ENCODE data around the gene SSBP3. TPM values are rescaled to one million over a fixed set of nuclear protein-coding genes. Genes with fewer than 3 reads are reported as not detected.

SSBP3 gene
- total RNA-seq, 1 experiment from 2014 or later = 37.5 TPM

DNA sequence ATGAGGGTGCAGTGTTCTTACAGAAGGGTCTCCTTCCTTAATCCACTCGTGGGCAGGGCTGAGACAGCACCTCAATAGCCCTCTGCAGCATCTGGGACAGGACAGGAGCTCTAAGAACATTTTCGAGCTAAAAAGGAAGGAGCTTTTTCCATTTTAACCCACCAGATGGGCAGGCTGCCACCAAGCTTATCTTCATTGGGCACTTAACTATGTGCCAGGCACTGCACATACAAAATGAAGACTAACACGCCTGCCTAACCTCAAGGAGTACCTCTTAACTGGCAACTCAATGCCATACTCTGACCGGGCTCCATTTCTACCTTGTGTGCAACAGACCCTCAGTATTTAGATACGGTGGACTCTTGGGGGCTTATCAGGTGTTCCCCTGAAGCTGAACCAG is 48.2 kb downstream of the SSBP3 start:
- Histone ChIP-seq H3K4me1 (ENCODE audit: control insufficient read depth in 1 of 2, insufficient read depth in 2 of 2, low read length in 2 of 2) (peaks cover 0 to 7% of the 10 kb centered on the region in 2 experiments; a peak in 1 of 4 replicates), H3K9me2 (ENCODE audit: insufficient read depth) (no peaks in the 10 kb centered on the region), H3K79me2 (ENCODE audit: insufficient read depth, low read length) (no peaks in the 10 kb centered on the region), H3K27ac (ENCODE audit: low read depth, low read length) (no peak overlapping the region), H3K36me3 (ENCODE audit: control insufficient read depth in 1 of 2, insufficient read depth in 2 of 2, low read length in 2 of 2) (no peaks in the 10 kb centered on the region; a peak in 1 of 4 replicates), H3K4me2 (ENCODE audit: low read length) (no peak overlapping the region), H3K27me3 (ENCODE audit: insufficient read depth, low read length) (no peaks in the 10 kb centered on the region), H3K9me3 (ENCODE audit: control insufficient read depth in 1 of 2, insufficient read depth in 1 of 2, low read depth in 1 of 2, low read length in 2 of 2) (no peaks in the 10 kb centered on the region), H4K20me1 (ENCODE audit: insufficient read depth) (no peaks in the 10 kb centered on the region; the same call in 1 of the 2 replicates), H3K4me3 (replicated peaks in 1 of 2; ENCODE audit: low read depth in 1 of 2, low read length in 2 of 2) (no peak overlapping the region), H3K9ac (ENCODE audit: low read length) (no peak overlapping the region), H2AFZ (ENCODE audit: low read depth, low read length, poor library complexity, severe bottlenecking) (no peak overlapping the region)
- TF ChIP-seq TCF7L2 (IDR thresholded peaks at IDR 0.05; ENCODE audit: borderline replicate concordance, extremely low read depth, insufficient read depth, insufficient read length) (no peak), SIN3A (IDR thresholded peaks at IDR 0.05; ENCODE audit: low read depth) (no peak), SP1 (IDR thresholded peaks at IDR 0.05; ENCODE audit: low read depth) (no peak), ELF1 (IDR thresholded peaks at IDR 0.05; ENCODE audit: borderline replicate concordance, low read depth) (no peak), POLR2A (IDR thresholded peaks at IDR 0.05; ENCODE audit: borderline replicate concordance, extremely low read depth, insufficient read depth, insufficient read length) (no peak), CBX3 (IDR thresholded peaks at IDR 0.05; ENCODE audit: low read depth) (no peak), ZFX (IDR thresholded peaks at IDR 0.05) (no peak), YY1 (IDR thresholded peaks at IDR 0.05; ENCODE audit: extremely low read depth, insufficient replicate concordance, low read depth, low read length) (no peak)
- TF ChIP-seq, protein P1, sequence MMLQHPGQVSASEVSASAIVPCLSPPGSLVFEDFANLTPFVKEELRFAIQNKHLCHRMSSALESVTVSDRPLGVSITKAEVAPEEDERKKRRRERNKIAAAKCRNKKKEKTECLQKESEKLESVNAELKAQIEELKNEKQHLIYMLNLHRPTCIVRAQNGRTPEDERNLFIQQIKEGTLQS (IDR thresholded peaks at IDR 0.05) = no peak
- TF ChIP-seq, protein P2, sequence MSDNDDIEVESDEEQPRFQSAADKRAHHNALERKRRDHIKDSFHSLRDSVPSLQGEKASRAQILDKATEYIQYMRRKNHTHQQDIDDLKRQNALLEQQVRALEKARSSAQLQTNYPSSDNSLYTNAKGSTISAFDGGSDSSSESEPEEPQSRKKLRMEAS (IDR thresholded peaks at IDR 0.05) = no peak
- TF ChIP-seq, protein P3, sequence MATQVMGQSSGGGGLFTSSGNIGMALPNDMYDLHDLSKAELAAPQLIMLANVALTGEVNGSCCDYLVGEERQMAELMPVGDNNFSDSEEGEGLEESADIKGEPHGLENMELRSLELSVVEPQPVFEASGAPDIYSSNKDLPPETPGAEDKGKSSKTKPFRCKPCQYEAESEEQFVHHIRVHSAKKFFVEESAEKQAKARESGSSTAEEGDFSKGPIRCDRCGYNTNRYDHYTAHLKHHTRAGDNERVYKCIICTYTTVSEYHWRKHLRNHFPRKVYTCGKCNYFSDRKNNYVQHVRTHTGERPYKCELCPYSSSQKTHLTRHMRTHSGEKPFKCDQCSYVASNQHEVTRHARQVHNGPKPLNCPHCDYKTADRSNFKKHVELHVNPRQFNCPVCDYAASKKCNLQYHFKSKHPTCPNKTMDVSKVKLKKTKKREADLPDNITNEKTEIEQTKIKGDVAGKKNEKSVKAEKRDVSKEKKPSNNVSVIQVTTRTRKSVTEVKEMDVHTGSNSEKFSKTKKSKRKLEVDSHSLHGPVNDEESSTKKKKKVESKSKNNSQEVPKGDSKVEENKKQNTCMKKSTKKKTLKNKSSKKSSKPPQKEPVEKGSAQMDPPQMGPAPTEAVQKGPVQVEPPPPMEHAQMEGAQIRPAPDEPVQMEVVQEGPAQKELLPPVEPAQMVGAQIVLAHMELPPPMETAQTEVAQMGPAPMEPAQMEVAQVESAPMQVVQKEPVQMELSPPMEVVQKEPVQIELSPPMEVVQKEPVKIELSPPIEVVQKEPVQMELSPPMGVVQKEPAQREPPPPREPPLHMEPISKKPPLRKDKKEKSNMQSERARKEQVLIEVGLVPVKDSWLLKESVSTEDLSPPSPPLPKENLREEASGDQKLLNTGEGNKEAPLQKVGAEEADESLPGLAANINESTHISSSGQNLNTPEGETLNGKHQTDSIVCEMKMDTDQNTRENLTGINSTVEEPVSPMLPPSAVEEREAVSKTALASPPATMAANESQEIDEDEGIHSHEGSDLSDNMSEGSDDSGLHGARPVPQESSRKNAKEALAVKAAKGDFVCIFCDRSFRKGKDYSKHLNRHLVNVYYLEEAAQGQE (IDR thresholded peaks at IDR 0.05; ENCODE audit: low read depth) = no peak
- ChIA-PET RAD21 (ENCODE audit: low non-redundant PET in 1 of 2, low total read pairs in 2 of 2, uncharacterized antibody in 2 of 2, unreplicated experiment in 2 of 2) (no interaction called here), CTCF (no interaction called here), POLR2A (no interaction called here)
- no TSS peak for BruUV-seq (replicated peaks)
- ATAC-seq = no peak
- intact Hi-C loops (cut with micrococcal nuclease) = no loop called here
- DNase-seq (ENCODE audit: low read depth, low spot score) = no peak
